Activated CD4-positive, CD25-positive, alpha-beta regulatory T cell (primary cell): ENCODE data around the gene CDC42SE2.
"Not testable (repeated sequence)": the region's sequence is repeated elsewhere in the genome, so short reads cannot be mapped to it uniquely, and the experiment has no call there.

ENCODE experiments used
- DNase-seq, 4 experiments: peaks; one replicate each; lab custom pipeline; 2025; lab: John Stamatoyannopoulos, UW

Gene CDC42SE2

GRCh38 chr5:131366428-131366827, 102.6 kb downstream of the CDC42SE2 start:
- DNase-seq: no peak

GRCh38 chr5:131367219-131367860, 103.5 kb downstream of the CDC42SE2 start:
- DNase-seq: no peak

GRCh38 chr5:131368866-131369265, 105.0 kb downstream of the CDC42SE2 start:
- no peak for DNase-seq

- DNase-seq: no peak
These were observed 105.7 kb downstream of the CDC42SE2 start for GRCh38 chr5:131369558-131369957.

GRCh38 chr5:131371835-131372234, 108.0 kb downstream of the CDC42SE2 start:
- DNase-seq: no peak

- DNase-seq: no peak
These were observed 109.4 kb downstream of the CDC42SE2 start for GRCh38 chr5:131373265-131373664.

GRCh38 chr5:131375351-131375750, 111.5 kb downstream of the CDC42SE2 start:
- DNase-seq: no peak

GRCh38 chr5:131377346-131377745, 113.5 kb downstream of the CDC42SE2 start:
- DNase-seq: no peak

- DNase-seq: no peak
These were observed 114.0 kb downstream of the CDC42SE2 start for GRCh38 chr5:131377785-131378325.

GRCh38 chr5:131378721-131379541, 115.1 kb downstream of the CDC42SE2 start:
- no peak for DNase-seq

- DNase-seq: peak; percentile 20 to 43 (median 32)
These were observed 115.9 kb downstream of the CDC42SE2 start for GRCh38 chr5:131379723-131380122.

GRCh38 chr5:131380238-131380637, 116.4 kb downstream of the CDC42SE2 start:
- DNase-seq: not testable (repeated sequence)

GRCh38 chr5:131381021-131381420, 117.2 kb downstream of the CDC42SE2 start:
- no peak for DNase-seq

GRCh38 chr5:131381777-131382176, 117.9 kb downstream of the CDC42SE2 start:
- no peak for DNase-seq

- DNase-seq: peak in 2 of 4 experiments; percentile 11 to 23
These were observed 118.8 kb downstream of the CDC42SE2 start for GRCh38 chr5:131382407-131383395.

GRCh38 chr5:131384173-131384572, 120.3 kb downstream of the CDC42SE2 start:
- no peak for DNase-seq

GRCh38 chr5:131384616-131385214, 120.9 kb downstream of the CDC42SE2 start:
- DNase-seq: peak in 1 of 4 experiments; percentile 13

- DNase-seq: no peak
These were observed 122.3 kb downstream of the CDC42SE2 start for GRCh38 chr5:131386124-131386523.

GRCh38 chr5:131386779-131387178, 122.9 kb downstream of the CDC42SE2 start:
- no peak for DNase-seq

GRCh38 chr5:131387255-131387654, 123.4 kb downstream of the CDC42SE2 start:
- DNase-seq: no peak

- DNase-seq: no peak
These were observed 125.4 kb downstream of the CDC42SE2 start for GRCh38 chr5:131389096-131389868.
